ENCODE measurements around the gene KLHL42. TPM values are rescaled to one million over a fixed set of nuclear protein-coding genes. Genes with fewer than 3 reads are reported as not detected.
A peak's percentile ranks its signal among the peaks of the same experiment; 100 is the strongest.
"Not testable (repeated sequence)": the region's sequence is repeated elsewhere in the genome, so short reads cannot be mapped to it uniquely, and the experiment has no call there.

KLHL42 gene, protein sequence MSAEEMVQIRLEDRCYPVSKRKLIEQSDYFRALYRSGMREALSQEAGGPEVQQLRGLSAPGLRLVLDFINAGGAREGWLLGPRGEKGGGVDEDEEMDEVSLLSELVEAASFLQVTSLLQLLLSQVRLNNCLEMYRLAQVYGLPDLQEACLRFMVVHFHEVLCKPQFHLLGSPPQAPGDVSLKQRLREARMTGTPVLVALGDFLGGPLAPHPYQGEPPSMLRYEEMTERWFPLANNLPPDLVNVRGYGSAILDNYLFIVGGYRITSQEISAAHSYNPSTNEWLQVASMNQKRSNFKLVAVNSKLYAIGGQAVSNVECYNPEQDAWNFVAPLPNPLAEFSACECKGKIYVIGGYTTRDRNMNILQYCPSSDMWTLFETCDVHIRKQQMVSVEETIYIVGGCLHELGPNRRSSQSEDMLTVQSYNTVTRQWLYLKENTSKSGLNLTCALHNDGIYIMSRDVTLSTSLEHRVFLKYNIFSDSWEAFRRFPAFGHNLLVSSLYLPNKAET
- 10 to 100 TPM; 32.7 to 36.6 TPM for total RNA-seq

DNA sequence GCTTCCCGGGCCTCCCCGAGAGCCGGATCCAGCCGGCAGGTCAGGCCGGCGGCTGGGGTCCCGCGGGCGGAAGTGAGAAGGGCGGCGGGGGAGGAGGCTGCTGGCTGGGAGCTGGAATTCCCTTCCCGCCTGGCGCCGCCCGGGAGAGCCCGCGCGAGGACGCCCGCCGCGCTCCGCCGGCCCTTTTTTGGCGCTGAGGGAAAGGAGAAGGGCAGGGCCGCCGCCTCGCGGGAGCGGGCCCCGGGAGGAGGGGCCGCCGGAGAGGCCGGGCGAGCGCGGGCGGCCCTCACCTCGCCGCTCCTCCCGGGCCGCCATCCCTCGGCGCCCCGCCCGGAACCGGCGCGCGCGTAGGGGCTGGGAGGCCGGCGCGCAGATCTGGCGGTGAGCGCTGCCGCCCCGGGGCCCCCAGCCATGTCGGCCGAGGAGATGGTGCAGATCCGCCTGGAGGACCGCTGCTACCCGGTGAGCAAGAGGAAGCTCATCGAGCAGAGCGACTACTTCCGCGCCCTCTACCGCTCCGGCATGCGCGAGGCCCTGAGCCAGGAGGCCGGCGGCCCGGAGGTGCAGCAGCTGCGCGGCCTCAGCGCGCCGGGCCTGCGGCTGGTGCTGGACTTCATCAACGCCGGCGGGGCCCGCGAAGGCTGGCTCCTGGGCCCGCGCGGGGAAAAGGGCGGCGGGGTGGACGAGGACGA is at the start of gene KLHL42, which contains the start of gene MANSC4:
Gene KLHL42, plus strand, starts transcription at position 314 of the 692 bp plus-strand sequence. Its CDS starts 98 bp downstream, at position 412.
Gene MANSC4, minus strand, starts transcription at position 317 of the 692 bp plus-strand sequence. CDS start 8,960 bp downstream, outside the sequence.
- peak within 1 kb of the TSS; percentile 92 to 96 (median 95) for H3K27ac ChIP-seq
- peak; percentile 88 for ATAC-seq
- intact Hi-C loops (cut with DNase I) = no loop called here
- H3K27me3 ChIP-seq = no peaks in the 10 kb centered on the region
- H3K9me3 ChIP-seq = no peaks in the 10 kb centered on the region
- WGBS, 2 donors = 0% methylated on average over 10 to 92 of the region's 92 CpGs
- H3K4me3 ChIP-seq = peak within 1 kb of the TSS; percentile 43 to 84
- DNase-seq = peak; percentile 73 to 78 (median 76)
- H3K36me3 ChIP-seq (replicated peaks in 1 of 2; ENCODE audit: insufficient read depth in 1 of 2, low read depth in 2 of 2) = no peaks in the 10 kb centered on the region
- H3K4me1 ChIP-seq = peaks cover 41% of the 10 kb centered on the region
- TF ChIP-seq POLR2A (IDR thresholded peaks at IDR 0.05) = peak; percentile 63 to 72 (median 71)
- TF ChIP-seq, protein P1, sequence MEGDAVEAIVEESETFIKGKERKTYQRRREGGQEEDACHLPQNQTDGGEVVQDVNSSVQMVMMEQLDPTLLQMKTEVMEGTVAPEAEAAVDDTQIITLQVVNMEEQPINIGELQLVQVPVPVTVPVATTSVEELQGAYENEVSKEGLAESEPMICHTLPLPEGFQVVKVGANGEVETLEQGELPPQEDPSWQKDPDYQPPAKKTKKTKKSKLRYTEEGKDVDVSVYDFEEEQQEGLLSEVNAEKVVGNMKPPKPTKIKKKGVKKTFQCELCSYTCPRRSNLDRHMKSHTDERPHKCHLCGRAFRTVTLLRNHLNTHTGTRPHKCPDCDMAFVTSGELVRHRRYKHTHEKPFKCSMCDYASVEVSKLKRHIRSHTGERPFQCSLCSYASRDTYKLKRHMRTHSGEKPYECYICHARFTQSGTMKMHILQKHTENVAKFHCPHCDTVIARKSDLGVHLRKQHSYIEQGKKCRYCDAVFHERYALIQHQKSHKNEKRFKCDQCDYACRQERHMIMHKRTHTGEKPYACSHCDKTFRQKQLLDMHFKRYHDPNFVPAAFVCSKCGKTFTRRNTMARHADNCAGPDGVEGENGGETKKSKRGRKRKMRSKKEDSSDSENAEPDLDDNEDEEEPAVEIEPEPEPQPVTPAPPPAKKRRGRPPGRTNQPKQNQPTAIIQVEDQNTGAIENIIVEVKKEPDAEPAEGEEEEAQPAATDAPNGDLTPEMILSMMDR (IDR thresholded peaks at IDR 0.05) = peak in 1 of 7 experiments; percentile 10

DNA sequence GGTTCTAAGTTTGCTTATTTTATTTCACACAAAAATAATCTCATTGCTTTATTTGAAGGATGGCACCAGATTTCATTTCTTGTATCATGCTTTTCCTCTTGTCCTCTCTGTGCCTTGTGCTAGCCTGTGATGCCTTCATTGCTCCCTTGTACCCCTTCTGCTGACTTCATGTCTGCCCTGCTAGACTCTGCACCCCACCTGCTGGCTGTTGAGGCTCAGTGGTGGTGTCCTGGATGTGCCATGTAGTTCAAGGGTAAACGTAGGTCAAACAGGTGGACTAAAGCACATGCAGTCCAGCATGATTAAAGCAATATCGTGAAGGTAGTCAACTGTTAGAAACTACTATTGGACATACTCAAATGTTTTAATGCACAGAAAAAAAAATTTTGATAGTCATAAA is 47.8 kb upstream of the KLHL42 start:
- ATAC-seq (no peak), DNase-seq (no peak)
- no peaks in the 10 kb centered on the region for H3K27me3 ChIP-seq
- WGBS, 2 donors = 37 to 44% methylated on average over 2 of the region's 2 CpGs
- no peaks in the 10 kb centered on the region for H3K4me1 ChIP-seq
- H3K27ac ChIP-seq = no peak overlapping the region
- TF ChIP-seq POLR2A (IDR thresholded peaks at IDR 0.05) = no peak
- TF ChIP-seq, protein P1 (IDR thresholded peaks at IDR 0.05) = peak in 1 of 7 experiments; percentile 8
- H3K36me3 ChIP-seq (replicated peaks in 1 of 2; ENCODE audit: insufficient read depth in 1 of 2, low read depth in 2 of 2) = peaks cover 0 to 4% of the 10 kb centered on the region in 2 donors
- intact Hi-C loops (cut with DNase I) = loop anchor here (5.0 to 10.0 kb wide), 2 partner anchors 93 to 205 kb away; no protein-coding TSS in a partner anchor
- H3K9me3 ChIP-seq = no peaks in the 10 kb centered on the region
- H3K4me3 ChIP-seq = no peak overlapping the region

DNA sequence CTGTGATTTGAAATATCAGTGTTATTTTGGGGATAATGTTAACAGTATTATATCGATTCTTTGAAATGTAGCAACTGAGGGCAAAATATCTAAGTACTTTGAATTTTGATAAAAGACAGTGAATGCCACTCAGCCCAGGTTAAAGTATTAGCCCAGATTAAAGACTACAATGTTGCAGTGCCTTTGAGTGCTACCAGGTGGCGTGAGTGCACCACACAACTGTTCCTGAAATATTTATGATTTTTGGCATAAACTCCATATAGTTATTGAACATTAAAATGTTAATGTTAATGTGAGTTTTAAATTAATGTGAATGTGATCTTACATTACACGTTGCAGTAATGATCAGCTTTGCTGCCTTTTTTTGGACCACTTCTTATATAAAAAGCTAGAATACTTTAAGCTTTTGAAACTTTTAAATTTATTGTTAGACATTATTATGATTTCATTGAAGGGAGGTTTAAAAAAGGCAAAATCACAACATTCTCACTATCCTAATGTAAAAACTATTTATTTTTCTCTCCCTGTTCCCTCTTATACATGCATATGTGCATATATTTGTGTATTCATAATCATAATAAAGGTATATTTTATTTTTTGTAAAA is 46.9 kb upstream of the KLHL42 start:
- H3K36me3 ChIP-seq (replicated peaks in 1 of 2; ENCODE audit: insufficient read depth in 1 of 2, low read depth in 2 of 2) = peaks cover 0 to 4% of the 10 kb centered on the region in 2 donors
- intact Hi-C loops (cut with DNase I) = loop anchor here (5.0 to 10.0 kb wide), 2 partner anchors 92 to 204 kb away; no protein-coding TSS in a partner anchor
- peak; percentile 68 for ATAC-seq

DNA sequence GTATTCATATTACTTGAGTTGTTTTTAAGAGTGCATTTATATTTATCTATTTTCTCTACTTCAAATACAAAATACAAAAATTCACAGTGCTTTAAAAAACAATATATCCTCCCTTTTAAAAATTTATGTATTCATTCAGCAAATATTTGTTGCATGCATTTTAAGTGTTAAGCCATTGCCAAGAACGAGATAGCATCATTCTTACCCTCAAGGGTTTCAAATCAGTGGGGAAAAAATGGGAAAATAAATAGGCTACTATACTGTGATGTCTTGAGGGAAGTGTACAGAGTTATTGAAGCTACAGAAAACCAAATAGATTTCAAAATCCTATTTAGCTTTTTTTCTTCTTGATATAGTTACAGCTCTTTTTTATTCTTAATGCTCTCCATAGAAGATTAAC is 46.2 kb upstream of the KLHL42 start:
- Histone ChIP-seq H3K36me3 (replicated peaks in 1 of 2; ENCODE audit: insufficient read depth in 1 of 2, low read depth in 2 of 2) (peaks cover 0 to 4% of the 10 kb centered on the region in 2 donors), H3K9me3 (no peaks in the 10 kb centered on the region), H3K27me3 (no peaks in the 10 kb centered on the region), H3K4me3 (no peak overlapping the region), H3K27ac (no peak overlapping the region), H3K4me1 (no peaks in the 10 kb centered on the region)
- TF ChIP-seq POLR2A (IDR thresholded peaks at IDR 0.05) = no peak
- TF ChIP-seq, protein P1 (IDR thresholded peaks at IDR 0.05) = no peak
- WGBS, 2 donors = 79 to 89% methylated on average over 1 of the region's 1 CpG
- DNase-seq (no peak), ATAC-seq (no peak)
- intact Hi-C loops (cut with DNase I) = loop anchor here (5.0 to 10.0 kb wide), 2 partner anchors 91 to 204 kb away; no protein-coding TSS in a partner anchor

More for the DNA sequence above, 46.9 kb upstream of the KLHL42 start:
- 11 to 22% methylated on average over 3 of the region's 3 CpGs for WGBS, 2 donors
- Histone ChIP-seq H3K9me3 (no peaks in the 10 kb centered on the region), H3K27ac (no peak overlapping the region), H3K27me3 (no peaks in the 10 kb centered on the region), H3K4me1 (no peaks in the 10 kb centered on the region), H3K4me3 (no peak overlapping the region)
- peak; percentile 41 to 64 (median 48) for DNase-seq
- TF ChIP-seq, protein P1 (IDR thresholded peaks at IDR 0.05) = peak; percentile 50 to 94 (median 86)
- TF ChIP-seq POLR2A (IDR thresholded peaks at IDR 0.05) = no peak

DNA sequence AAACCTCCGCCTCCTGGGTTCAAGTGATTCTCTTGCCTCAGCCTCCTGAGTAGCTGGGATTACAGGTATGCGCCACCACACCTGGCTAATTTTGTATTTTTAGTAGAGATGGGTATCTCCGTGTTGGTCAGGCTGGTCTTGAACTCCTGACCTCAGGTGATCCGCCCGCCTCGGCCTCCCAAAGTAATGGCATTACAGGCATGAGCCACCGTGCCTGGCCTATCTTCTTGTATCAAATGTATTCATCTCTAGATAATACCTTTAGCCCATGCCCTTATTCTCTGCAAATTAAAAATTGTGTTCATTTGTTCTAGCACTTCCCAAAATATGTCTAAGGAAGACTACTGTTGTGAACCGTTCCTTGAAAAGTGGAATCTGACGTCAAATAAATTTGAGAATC is 45.7 kb upstream of the KLHL42 start:
- H3K4me1 ChIP-seq; DNase-seq; H3K9me3 ChIP-seq; ATAC-seq; H3K27ac ChIP-seq; H3K27me3 ChIP-seq; H3K4me3 ChIP-seq; H3K36me3 ChIP-seq (replicated peaks in 1 of 2; ENCODE audit: insufficient read depth in 1 of 2, low read depth in 2 of 2): not testable (repeated sequence)
- intact Hi-C loops (cut with DNase I) = loop anchor here (5.0 to 10.0 kb wide), 2 partner anchors 90 to 203 kb away; no protein-coding TSS in a partner anchor
- WGBS, 2 donors = 92% methylated on average over 8 to 9 of the region's 9 CpGs

Measured in body of pancreas (tissue), 4 donors.